Astrocyte (in vitro differentiated cells and primary cell): ENCODE measurements around the gene DCUN1D2. TPM values are rescaled to one million over a fixed set of nuclear protein-coding genes. Genes with fewer than 3 reads are reported as not detected.

Experiments
- DNase-seq: peaks from one replicate; pipeline ENCODE4 v3.0.0-alpha.2; 2010; ENCODE audit warnings: low read depth
- FAIRE-seq: peaks from 2 replicates; lab custom pipeline; 2011; peaks lifted over from hg19 to GRCh38; lab: Jason Lieb, UNC
- H2AFZ ChIP-seq: 2 replicates; pipeline ENCODE4 v1.6.0; 2012; ENCODE audit warnings: low read depth, low read length, inconsistent platforms
- H3K27ac ChIP-seq: 2 replicates; pipeline ENCODE4 v1.5.1; 2011; ENCODE audit warnings: low read depth, low read length, inconsistent platforms
- H3K27me3 ChIP-seq: 2 replicates; pipeline ENCODE4 v1.6.0; 2011; ENCODE audit warnings: low read length, inconsistent platforms; ENCODE audit not compliant: insufficient read depth
- H3K36me3 ChIP-seq: 2 replicates; pipeline ENCODE4 v1.5.1; 2011; ENCODE audit warnings: low read length, inconsistent platforms; ENCODE audit not compliant: insufficient read depth
- H3K4me1 ChIP-seq: 2 replicates; pipeline ENCODE4 v1.5.1; 2011; ENCODE audit warnings: low read length, inconsistent platforms; ENCODE audit not compliant: insufficient read depth
- H3K4me2 ChIP-seq: 2 replicates; pipeline ENCODE4 v1.6.0; 2012; ENCODE audit warnings: low read length, inconsistent platforms
- H3K4me3 ChIP-seq: 2 replicates; pipeline ENCODE4 v1.5.1; 2011; ENCODE audit warnings: low read depth, mild to moderate bottlenecking, low read length, inconsistent platforms; ENCODE audit not compliant: insufficient read depth
- H3K79me2 ChIP-seq: 2 replicates; pipeline ENCODE4 v1.6.0; 2012; ENCODE audit warnings: mild to moderate bottlenecking, low read length, inconsistent platforms; ENCODE audit not compliant: insufficient read depth
- H3K9ac ChIP-seq: 2 replicates; pipeline ENCODE4 v1.6.0; 2012; ENCODE audit warnings: mild to moderate bottlenecking, low read length, inconsistent platforms
- H3K9me3 ChIP-seq: 2 replicates; pipeline ENCODE4 v1.5.1; 2012; ENCODE audit warnings: low read depth, mild to moderate bottlenecking, low read length, inconsistent platforms; ENCODE audit not compliant: insufficient read depth
- H4K20me1 ChIP-seq: 2 replicates; pipeline ENCODE4 v1.6.0; 2012; ENCODE audit warnings: low read length, inconsistent platforms; ENCODE audit not compliant: insufficient read depth
- H3K27ac Mint-ChIP-seq: one replicate; pipeline ENCODE4 v1.8.0; 2021; ENCODE audit warnings: mild to moderate bottlenecking, mixed read lengths; ENCODE audit not compliant: unreplicated experiment
- H3K27me3 Mint-ChIP-seq: one replicate; pipeline ENCODE4 v1.8.0; 2021; ENCODE audit warnings: low read depth, mixed read lengths; ENCODE audit not compliant: unreplicated experiment
- H3K36me3 Mint-ChIP-seq: one replicate; pipeline ENCODE4 v1.8.0; 2021; ENCODE audit warnings: low read depth, mixed read lengths; ENCODE audit not compliant: unreplicated experiment
- H3K4me1 Mint-ChIP-seq: one replicate; pipeline ENCODE4 v1.8.0; 2021; ENCODE audit warnings: low read depth, mixed read lengths; ENCODE audit not compliant: unreplicated experiment
- H3K4me3 Mint-ChIP-seq: one replicate; pipeline ENCODE4 v1.8.0; 2021; ENCODE audit warnings: mild to moderate bottlenecking, moderate library complexity, mixed read lengths; ENCODE audit not compliant: unreplicated experiment
- H3K9me3 Mint-ChIP-seq: one replicate; pipeline ENCODE4 v1.8.0; 2021; ENCODE audit warnings: mild to moderate bottlenecking, mixed read lengths; ENCODE audit not compliant: unreplicated experiment
- EZH2 ChIP-seq: IDR thresholded peaks from 2 replicates; pipeline ENCODE4 v1.6.1; 2012; ENCODE audit warnings: mild to moderate bottlenecking, low read length, inconsistent platforms; ENCODE audit not compliant: insufficient read depth
- total RNA-seq: library from RNA; stranded (reverse); gene quantifications from 2 replicates; pipeline ENCODE4 v1.2.1, GENCODE V29; 2021
- TF ChIP-seq, protein P1 (sequence below): IDR thresholded peaks from 2 replicates; pipeline ENCODE4 v1.5.1; 2011; ENCODE audit warnings: low read depth, mild to moderate bottlenecking, inconsistent platforms, low read length, moderate library complexity; ENCODE audit not compliant: insufficient read depth

DCUN1D2 gene
- total RNA-seq, 1 donor from 2014 or later = 16.3 TPM

- H3K27ac ChIP-seq = no peak overlapping the region
Observed at GRCh38 chr13:113539176-113539575, 48.7 kb upstream of the DCUN1D2 start.

DNA sequence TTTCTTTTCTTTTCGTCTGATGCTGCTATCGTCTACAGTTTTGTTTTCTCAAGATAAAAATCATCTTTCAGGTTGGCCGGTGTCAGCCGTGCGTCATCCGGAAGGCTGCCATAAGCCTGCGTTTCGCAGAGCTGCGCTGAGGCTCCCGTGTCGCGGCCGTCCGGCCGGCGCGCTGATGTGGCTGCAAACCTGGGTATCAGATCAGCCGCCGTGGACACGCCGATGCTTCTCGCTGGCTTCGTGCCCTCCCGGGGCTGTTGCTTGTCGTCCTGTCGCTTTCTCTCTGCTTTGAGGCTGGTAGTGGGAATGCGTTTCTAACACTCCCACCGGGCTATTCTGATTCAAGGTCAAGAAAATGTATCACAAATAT is 48.2 kb upstream of the DCUN1D2 start:
- peaks cover 37% of the 10 kb centered on the region for H3K79me2 ChIP-seq
- no peak overlapping the region for H3K9ac ChIP-seq
- Mint-ChIP-seq H3K9me3 (peaks cover 4% of the 10 kb centered on the region), H3K4me1 (no peaks in the 10 kb centered on the region), H3K4me3 (no peak overlapping the region), H3K36me3 (peaks cover 20% of the 10 kb centered on the region), H3K27me3 (no peaks in the 10 kb centered on the region), H3K27ac (no peak overlapping the region)
- H3K4me1 ChIP-seq = no peaks in the 10 kb centered on the region
- DNase-seq = no peak
- no peak overlapping the region for H3K4me2 ChIP-seq
- H3K9me3 ChIP-seq = peaks cover 4% of the 10 kb centered on the region
- H3K4me3 ChIP-seq = no peak overlapping the region
- H2AFZ ChIP-seq = no peak overlapping the region
- TF ChIP-seq, protein P1, sequence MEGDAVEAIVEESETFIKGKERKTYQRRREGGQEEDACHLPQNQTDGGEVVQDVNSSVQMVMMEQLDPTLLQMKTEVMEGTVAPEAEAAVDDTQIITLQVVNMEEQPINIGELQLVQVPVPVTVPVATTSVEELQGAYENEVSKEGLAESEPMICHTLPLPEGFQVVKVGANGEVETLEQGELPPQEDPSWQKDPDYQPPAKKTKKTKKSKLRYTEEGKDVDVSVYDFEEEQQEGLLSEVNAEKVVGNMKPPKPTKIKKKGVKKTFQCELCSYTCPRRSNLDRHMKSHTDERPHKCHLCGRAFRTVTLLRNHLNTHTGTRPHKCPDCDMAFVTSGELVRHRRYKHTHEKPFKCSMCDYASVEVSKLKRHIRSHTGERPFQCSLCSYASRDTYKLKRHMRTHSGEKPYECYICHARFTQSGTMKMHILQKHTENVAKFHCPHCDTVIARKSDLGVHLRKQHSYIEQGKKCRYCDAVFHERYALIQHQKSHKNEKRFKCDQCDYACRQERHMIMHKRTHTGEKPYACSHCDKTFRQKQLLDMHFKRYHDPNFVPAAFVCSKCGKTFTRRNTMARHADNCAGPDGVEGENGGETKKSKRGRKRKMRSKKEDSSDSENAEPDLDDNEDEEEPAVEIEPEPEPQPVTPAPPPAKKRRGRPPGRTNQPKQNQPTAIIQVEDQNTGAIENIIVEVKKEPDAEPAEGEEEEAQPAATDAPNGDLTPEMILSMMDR = no peak
- TF ChIP-seq EZH2 = no peak
- peaks cover 37% of the 10 kb centered on the region for H4K20me1 ChIP-seq
- H3K36me3 ChIP-seq = peaks cover 18% of the 10 kb centered on the region
- no peak for FAIRE-seq
- no peaks in the 10 kb centered on the region for H3K27me3 ChIP-seq
- no peak overlapping the region for H3K27ac ChIP-seq

More at GRCh38 chr13:113539176-113539575, 48.7 kb upstream of the DCUN1D2 start:
- FAIRE-seq = no peak
- DNase-seq = no peak
- H3K4me3 Mint-ChIP-seq = no peak overlapping the region
- H3K79me2 ChIP-seq = peaks cover 42% of the 10 kb centered on the region
- no peak overlapping the region for H3K27ac Mint-ChIP-seq
- H3K9me3 Mint-ChIP-seq = peaks cover 6% of the 10 kb centered on the region
- H3K36me3 Mint-ChIP-seq = peaks cover 21% of the 10 kb centered on the region
- no peak overlapping the region for H2AFZ ChIP-seq
- H3K4me1 Mint-ChIP-seq = no peaks in the 10 kb centered on the region
- H3K27me3 Mint-ChIP-seq = no peaks in the 10 kb centered on the region
- no peak for TF ChIP-seq EZH2
- TF ChIP-seq, protein P1 = no peak
- H3K27me3 ChIP-seq = no peaks in the 10 kb centered on the region
- H3K4me1 ChIP-seq = no peaks in the 10 kb centered on the region
- no peak overlapping the region for H3K9ac ChIP-seq
- H3K9me3 ChIP-seq = peaks cover 4% of the 10 kb centered on the region
- H3K4me3 ChIP-seq = no peak overlapping the region
- peaks cover 42% of the 10 kb centered on the region for H4K20me1 ChIP-seq
- peaks cover 16% of the 10 kb centered on the region for H3K36me3 ChIP-seq
- no peak overlapping the region for H3K4me2 ChIP-seq

GRCh38 chr13:113537909-113538688 is 47.6 kb upstream of the DCUN1D2 start:
- TF ChIP-seq, protein P1 = no peak
- no peak for TF ChIP-seq EZH2
- Mint-ChIP-seq H3K27ac (no peak overlapping the region), H3K36me3 (peaks cover 17% of the 10 kb centered on the region), H3K9me3 (peaks cover 3% of the 10 kb centered on the region), H3K4me1 (no peaks in the 10 kb centered on the region), H3K4me3 (no peak overlapping the region), H3K27me3 (no peaks in the 10 kb centered on the region)
- Histone ChIP-seq H3K27me3 (no peaks in the 10 kb centered on the region), H3K4me3 (no peak overlapping the region), H3K4me1 (no peaks in the 10 kb centered on the region), H3K9me3 (peaks cover 4% of the 10 kb centered on the region), H3K4me2 (no peak overlapping the region), H3K9ac (no peak overlapping the region), H3K36me3 (peaks cover 18% of the 10 kb centered on the region), H3K79me2 (peaks cover 34% of the 10 kb centered on the region), H2AFZ (no peak overlapping the region), H4K20me1 (peaks cover 34% of the 10 kb centered on the region), H3K27ac (no peak overlapping the region)
- no peak for FAIRE-seq
- no peak for DNase-seq
